Trophoblast cell (in vitro differentiated cells and primary cell): Measurements from ENCODE around the gene SETD3.

Source experiments
- DNase-seq, 2 donors: peaks; one replicate each; pipeline ENCODE4 v3.0.0-alpha.2; 2016
- H2AFZ ChIP-seq: 2 replicates; pipeline ENCODE4 v1.6.1; 2013; ENCODE audit warnings: low read length, moderate library complexity, mild to moderate bottlenecking; ENCODE audit not compliant: insufficient read depth, poor library complexity
- H2AK5ac ChIP-seq: 2 replicates; pipeline ENCODE4 v1.6.1; 2013; ENCODE audit warnings: mild to moderate bottlenecking, low read length
- H2BK120ac ChIP-seq: 2 replicates; pipeline ENCODE4 v1.6.1; 2013; ENCODE audit warnings: low read length, mild to moderate bottlenecking, moderate library complexity; ENCODE audit not compliant: insufficient read depth, poor library complexity
- H2BK12ac ChIP-seq: 2 replicates; pipeline ENCODE4 v1.6.1; 2013; ENCODE audit warnings: mild to moderate bottlenecking, low read length, moderate library complexity
- H2BK5ac ChIP-seq: 2 replicates; pipeline ENCODE4 v1.6.1; 2013; ENCODE audit warnings: low read length, low read depth, moderate library complexity, mild to moderate bottlenecking; ENCODE audit not compliant: poor library complexity
- H3K14ac ChIP-seq: 2 replicates; pipeline ENCODE4 v1.6.1; 2013; ENCODE audit warnings: mild to moderate bottlenecking, low read length
- H3K18ac ChIP-seq: 2 replicates; pipeline ENCODE4 v1.6.1; 2013; ENCODE audit warnings: mild to moderate bottlenecking, low read length
- H3K23ac ChIP-seq: 2 replicates; pipeline ENCODE4 v1.6.1; 2013; ENCODE audit warnings: low read length
- H3K27ac ChIP-seq: 2 replicates; pipeline ENCODE4 v1.5.1; 2013; ENCODE audit warnings: low read depth, mild to moderate bottlenecking, inconsistent platforms, low read length, moderate library complexity
- H3K27me3 ChIP-seq: 2 replicates; pipeline ENCODE4 v1.6.1; 2013; ENCODE audit warnings: inconsistent platforms, mild to moderate bottlenecking, low read length, moderate library complexity; ENCODE audit not compliant: insufficient read depth
- H3K36me3 ChIP-seq, 2 experiments: 1 replicate in 1 of 2; 2 replicates in 1 of 2; pipeline ENCODE4 v1.6.1; 2013; ENCODE audit warnings: low read length in 2 of 2, mild to moderate bottlenecking in 2 of 2, moderate library complexity in 1 of 2; ENCODE audit not compliant: insufficient read depth in 2 of 2, control insufficient read depth in 1 of 2
- H3K4ac ChIP-seq: 2 replicates; pipeline ENCODE4 v1.6.1; 2013; ENCODE audit warnings: low read depth, mild to moderate bottlenecking, low read length, moderate library complexity
- H3K4me1 ChIP-seq, 2 experiments: 1 replicate in 1 of 2; 2 replicates in 1 of 2; pipeline ENCODE4 v1.6.1; 2013; ENCODE audit warnings: low read length in 2 of 2, mild to moderate bottlenecking in 2 of 2, moderate library complexity in 1 of 2; ENCODE audit not compliant: insufficient read depth in 2 of 2, control insufficient read depth in 1 of 2
- H3K4me2 ChIP-seq: 2 replicates; pipeline ENCODE4 v1.6.1; 2013; ENCODE audit warnings: inconsistent platforms, mild to moderate bottlenecking, low read length, moderate library complexity
- H3K4me3 ChIP-seq: 2 replicates; pipeline ENCODE4 v1.5.1; 2013; ENCODE audit warnings: mild to moderate bottlenecking, low read depth, low read length, inconsistent platforms
- H3K79me1 ChIP-seq: one replicate; pipeline ENCODE4 v1.6.1; 2013; ENCODE audit warnings: low read length
- H3K79me2 ChIP-seq: 2 replicates; pipeline ENCODE4 v1.6.1; 2013; ENCODE audit warnings: low read length, mild to moderate bottlenecking; ENCODE audit not compliant: control insufficient read depth, insufficient read depth, poor library complexity
- H3K9ac ChIP-seq: 2 replicates; pipeline ENCODE4 v1.6.1; 2013; ENCODE audit warnings: mild to moderate bottlenecking, low read length
- H3K9me3 ChIP-seq: 2 replicates; pipeline ENCODE4 v1.6.1; 2013; ENCODE audit warnings: low read depth, mild to moderate bottlenecking, control low read depth, inconsistent platforms, low read length; ENCODE audit not compliant: insufficient read depth
- H4K12ac ChIP-seq: 2 replicates; pipeline ENCODE4 v1.6.1; 2013; ENCODE audit warnings: low read depth, mild to moderate bottlenecking, low read length, moderate library complexity
- H4K8ac ChIP-seq: 2 replicates; pipeline ENCODE4 v1.6.1; 2013; ENCODE audit warnings: low read depth, mild to moderate bottlenecking, low read length, moderate library complexity
- H4K91ac ChIP-seq: one replicate; pipeline ENCODE4 v1.6.1; 2013; ENCODE audit warnings: low read depth, mild to moderate bottlenecking, low read length, moderate library complexity
- WGBS: extraction: QIAGEN DNeasy Blood & Tissue Kit; methylation state at CpG from one replicate; pipeline ENCODE4 v1.1.7; 2013; ENCODE audit warnings: missing lambda C conversion rate; ENCODE audit not compliant: insufficient read length, insufficient coverage; ENCODE audit errors: extremely low coverage; 5-methylcytosine and 5-hydroxymethylcytosine counted together

The SETD3 gene

GRCh38 chr14:99356031-99356608 is 124.5 kb downstream of the SETD3 start:
- no peak overlapping the region for H3K4ac ChIP-seq
- H3K9ac ChIP-seq, result no peak overlapping the region
- no peak overlapping the region for H2BK5ac ChIP-seq
- H3K79me2 ChIP-seq, result no peaks in the 10 kb centered on the region
- no peaks in the 10 kb centered on the region for H3K9me3 ChIP-seq
- H2AK5ac ChIP-seq, result no peak overlapping the region
- H3K18ac ChIP-seq, result no peak overlapping the region
- no peaks in the 10 kb centered on the region for H3K79me1 ChIP-seq
- no CpG with 5 or more reads among the region's 15 CpGs for WGBS
- H3K36me3 ChIP-seq, result no peaks in the 10 kb centered on the region
- H3K23ac ChIP-seq, result no peak overlapping the region
- H4K12ac ChIP-seq, result no peak overlapping the region
- no peak overlapping the region for H4K8ac ChIP-seq
- no peak overlapping the region for H2AFZ ChIP-seq
- H2BK120ac ChIP-seq, result no peak overlapping the region
- no peak overlapping the region for H3K14ac ChIP-seq
- H3K4me3 ChIP-seq, result no peak overlapping the region
- no peak overlapping the region for H4K91ac ChIP-seq
- peak in 1 of 2 donors; percentile 27 for DNase-seq
- H3K4me1 ChIP-seq, result peaks cover 0 to 3% of the 10 kb centered on the region in 2 experiments
- H3K4me2 ChIP-seq, result no peak overlapping the region
- no peaks in the 10 kb centered on the region for H3K27me3 ChIP-seq
- H2BK12ac ChIP-seq, result no peak overlapping the region
- H3K27ac ChIP-seq, result no peak overlapping the region

GRCh38 chr14:99354166-99354875 is 126.3 kb downstream of the SETD3 start:
- Histone ChIP-seq H2AK5ac (no peak overlapping the region), H3K4me2 (no peak overlapping the region), H3K79me2 (no peaks in the 10 kb centered on the region), H3K27me3 (no peaks in the 10 kb centered on the region), H3K14ac (no peak overlapping the region), H4K8ac (no peak overlapping the region), H3K4me3 (no peak overlapping the region), H3K9me3 (no peaks in the 10 kb centered on the region), H2AFZ (no peak overlapping the region), H3K27ac (no peak overlapping the region), H3K9ac (no peak overlapping the region), H4K91ac (no peak overlapping the region), H3K4me1 (peaks cover 0 to 3% of the 10 kb centered on the region in 2 experiments), H3K79me1 (no peaks in the 10 kb centered on the region), H3K18ac (no peak overlapping the region), H2BK120ac (no peak overlapping the region), H3K4ac (no peak overlapping the region), H2BK12ac (no peak overlapping the region), H3K36me3 (no peaks in the 10 kb centered on the region), H4K12ac (no peak overlapping the region), H2BK5ac (no peak overlapping the region), H3K23ac (no peak overlapping the region)
- whole genome bisulfite sequencing, result no CpG with 5 or more reads among the region's 7 CpGs
- DNase-seq, result no peak

GRCh38 chr14:99352688-99353280 is 127.9 kb downstream of the SETD3 start:
- H2BK5ac ChIP-seq, result no peak overlapping the region
- no peak overlapping the region for H4K91ac ChIP-seq
- peaks cover 2% of the 10 kb centered on the region for H3K9me3 ChIP-seq
- H3K27me3 ChIP-seq, result no peaks in the 10 kb centered on the region
- no peaks in the 10 kb centered on the region for H3K79me2 ChIP-seq
- H3K18ac ChIP-seq, result no peak overlapping the region
- peaks cover 0 to 3% of the 10 kb centered on the region in 2 experiments for H3K4me1 ChIP-seq
- no peak overlapping the region for H2BK120ac ChIP-seq
- H3K4me3 ChIP-seq, result peak overlapping the region; percentile 37
- no CpG with 5 or more reads among the region's 26 CpGs for WGBS
- H3K27ac ChIP-seq, result no peak overlapping the region
- no peaks in the 10 kb centered on the region for H3K79me1 ChIP-seq
- H2BK12ac ChIP-seq, result no peak overlapping the region
- no peak overlapping the region for H3K4me2 ChIP-seq
- DNase-seq, result no peak
- no peak overlapping the region for H3K14ac ChIP-seq
- no peak overlapping the region for H4K8ac ChIP-seq
- no peak overlapping the region for H3K9ac ChIP-seq
- no peak overlapping the region for H3K4ac ChIP-seq
- H2AFZ ChIP-seq, result no peak overlapping the region
- H4K12ac ChIP-seq, result no peak overlapping the region
- no peaks in the 10 kb centered on the region for H3K36me3 ChIP-seq
- no peak overlapping the region for H2AK5ac ChIP-seq
- H3K23ac ChIP-seq, result no peak overlapping the region

- H3K14ac ChIP-seq, result no peak overlapping the region
- no peak overlapping the region for H2AFZ ChIP-seq
- peaks cover 7 to 10% of the 10 kb centered on the region in 2 experiments for H3K4me1 ChIP-seq
- H4K8ac ChIP-seq, result no peak overlapping the region
- DNase-seq, result no peak
- no peak overlapping the region for H2BK5ac ChIP-seq
- no peak overlapping the region for H4K12ac ChIP-seq
- no peak overlapping the region for H3K4ac ChIP-seq
- H3K27ac ChIP-seq, result no peak overlapping the region
- no peaks in the 10 kb centered on the region for H3K79me2 ChIP-seq
- H3K9ac ChIP-seq, result no peak overlapping the region
- H3K23ac ChIP-seq, result no peak overlapping the region
- no peak overlapping the region for H3K18ac ChIP-seq
- H3K4me2 ChIP-seq, result no peak overlapping the region
- no peaks in the 10 kb centered on the region for H3K36me3 ChIP-seq
- no CpG with 5 or more reads among the region's 14 CpGs for WGBS
- H4K91ac ChIP-seq, result no peak overlapping the region
- H3K27me3 ChIP-seq, result no peaks in the 10 kb centered on the region
- no peak overlapping the region for H2AK5ac ChIP-seq
- H3K79me1 ChIP-seq, result peaks cover 2% of the 10 kb centered on the region
- no peak overlapping the region for H2BK12ac ChIP-seq
- H3K4me3 ChIP-seq, result no peak overlapping the region
- peaks cover 2% of the 10 kb centered on the region for H3K9me3 ChIP-seq
- no peak overlapping the region for H2BK120ac ChIP-seq
These were observed 129.3 kb downstream of the SETD3 start for GRCh38 chr14:99351166-99352007.
